Measurements from ENCODE around the gene ARMH1.

Gene ARMH1

GRCh38 chr1:44672254-44672955 lies 2.1 kb upstream of the ARMH1 start:
- DNase-seq = peak; percentile 24

DNA sequence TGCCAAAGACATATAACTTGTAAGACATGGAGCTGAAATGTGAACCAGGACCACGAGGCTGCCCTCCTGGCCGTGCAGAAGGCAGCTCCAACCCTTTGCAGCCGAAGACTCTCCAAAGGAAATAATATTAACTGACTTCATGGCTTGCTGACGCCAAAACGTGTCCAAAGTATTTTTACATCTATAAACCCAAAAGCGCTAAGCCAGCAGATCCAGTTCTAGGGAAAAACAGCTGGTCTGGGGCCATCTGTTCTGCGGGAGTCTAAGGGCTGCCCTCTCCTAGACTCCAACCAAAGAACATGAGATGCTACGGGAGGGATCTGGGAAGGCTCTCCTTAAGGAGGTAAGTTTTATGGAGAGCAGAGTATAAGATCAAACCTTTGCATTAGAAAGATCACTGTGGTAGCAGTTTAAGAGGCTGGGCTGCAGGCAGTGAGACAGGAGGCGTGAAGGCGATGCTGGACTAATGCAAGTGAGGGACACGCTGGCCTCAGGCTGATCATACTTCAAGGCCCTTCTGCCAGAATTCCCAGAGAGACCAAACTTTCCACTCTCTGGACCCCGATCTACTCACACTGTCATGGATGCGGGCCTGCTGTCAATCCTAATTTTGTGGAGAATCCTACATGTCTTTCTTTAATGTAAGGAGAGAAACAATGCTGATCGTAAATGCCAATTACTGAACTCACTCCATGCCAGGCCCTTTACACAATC lies 1.4 kb upstream of the ARMH1 start:
- DNase-seq = no peak

- DNase-seq = no peak
Observed at GRCh38 chr1:44673675-44674112, 820 bp upstream of the ARMH1 start.

DNA sequence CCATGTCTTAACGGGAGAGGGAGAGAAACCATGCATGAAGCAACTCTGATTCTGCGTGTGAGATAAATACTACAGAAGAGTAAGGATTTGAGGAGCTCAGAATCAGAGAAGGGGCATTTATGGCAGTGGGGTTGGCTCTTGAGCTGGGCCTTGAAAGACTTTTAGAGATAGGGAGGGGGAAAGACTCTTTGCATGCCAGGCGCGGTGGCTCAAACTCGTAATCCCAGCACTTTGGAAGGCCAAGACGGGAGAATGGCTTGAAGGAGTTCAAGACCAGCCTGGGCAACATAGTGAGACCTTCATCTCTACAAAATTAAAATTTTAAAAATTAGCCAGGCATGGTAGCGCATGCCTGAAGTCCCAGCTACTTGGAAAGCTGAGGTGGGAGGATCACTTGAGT lies 672 bp downstream of the ARMH1 start:
- no peak for DNase-seq

GRCh38 chr1:44676484-44677200 lies 2.1 kb downstream of the ARMH1 start:
- DNase-seq = no peak

DNA sequence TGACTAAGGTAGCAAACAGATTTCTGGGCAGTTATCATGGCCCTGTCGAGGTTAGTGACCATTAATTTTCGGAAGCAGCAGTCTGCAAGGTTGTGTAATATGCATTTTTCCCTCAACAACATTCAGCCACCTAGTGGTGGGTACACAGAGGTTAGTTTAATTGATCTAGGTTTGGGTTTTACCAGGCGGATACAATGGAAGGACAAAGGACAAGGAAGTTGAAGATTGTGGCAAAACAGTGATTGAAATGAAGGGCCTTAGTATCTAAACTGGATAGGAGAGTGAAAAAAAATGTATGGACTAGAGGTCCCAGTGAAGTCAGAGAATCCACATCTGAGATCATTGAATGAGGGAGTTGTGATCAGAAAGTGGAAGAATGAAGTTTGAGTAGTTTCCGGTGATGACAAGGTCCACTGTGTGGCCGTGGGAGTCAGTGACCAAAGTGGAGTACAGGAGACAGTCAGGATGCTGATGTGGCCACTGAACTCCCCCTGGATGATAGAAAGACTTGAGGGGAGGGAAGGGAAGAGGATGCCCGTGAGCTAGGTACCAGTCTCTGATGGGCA lies 2.8 kb downstream of the ARMH1 start:
- DNase-seq = peak; percentile 45

- DNase-seq = no peak
Observed at GRCh38 chr1:44678120-44678519, 3.6 kb downstream of the ARMH1 start.

DNA sequence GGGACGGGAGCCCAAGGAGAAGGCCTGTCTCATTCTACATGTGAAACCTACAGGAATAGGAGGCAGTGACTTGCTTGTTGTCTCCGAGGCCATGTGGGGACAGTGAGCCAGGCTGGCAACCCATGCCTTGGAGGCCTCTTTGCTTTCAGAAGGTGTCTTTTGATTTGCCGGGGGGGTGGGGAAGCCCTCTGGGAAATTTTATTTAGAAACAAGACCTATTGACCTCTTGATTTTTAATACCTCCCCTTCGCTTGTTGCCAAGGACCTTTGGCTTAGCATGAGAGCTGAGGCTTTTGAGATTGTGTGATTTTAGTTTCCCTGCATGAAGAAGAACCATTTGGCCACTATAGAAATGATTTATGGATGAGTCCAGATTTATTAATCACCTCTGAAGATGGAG lies 4.1 kb downstream of the ARMH1 start:
- no peak for DNase-seq

- DNase-seq = no peak
Observed at GRCh38 chr1:44679468-44679867, 5.0 kb downstream of the ARMH1 start.

DNA sequence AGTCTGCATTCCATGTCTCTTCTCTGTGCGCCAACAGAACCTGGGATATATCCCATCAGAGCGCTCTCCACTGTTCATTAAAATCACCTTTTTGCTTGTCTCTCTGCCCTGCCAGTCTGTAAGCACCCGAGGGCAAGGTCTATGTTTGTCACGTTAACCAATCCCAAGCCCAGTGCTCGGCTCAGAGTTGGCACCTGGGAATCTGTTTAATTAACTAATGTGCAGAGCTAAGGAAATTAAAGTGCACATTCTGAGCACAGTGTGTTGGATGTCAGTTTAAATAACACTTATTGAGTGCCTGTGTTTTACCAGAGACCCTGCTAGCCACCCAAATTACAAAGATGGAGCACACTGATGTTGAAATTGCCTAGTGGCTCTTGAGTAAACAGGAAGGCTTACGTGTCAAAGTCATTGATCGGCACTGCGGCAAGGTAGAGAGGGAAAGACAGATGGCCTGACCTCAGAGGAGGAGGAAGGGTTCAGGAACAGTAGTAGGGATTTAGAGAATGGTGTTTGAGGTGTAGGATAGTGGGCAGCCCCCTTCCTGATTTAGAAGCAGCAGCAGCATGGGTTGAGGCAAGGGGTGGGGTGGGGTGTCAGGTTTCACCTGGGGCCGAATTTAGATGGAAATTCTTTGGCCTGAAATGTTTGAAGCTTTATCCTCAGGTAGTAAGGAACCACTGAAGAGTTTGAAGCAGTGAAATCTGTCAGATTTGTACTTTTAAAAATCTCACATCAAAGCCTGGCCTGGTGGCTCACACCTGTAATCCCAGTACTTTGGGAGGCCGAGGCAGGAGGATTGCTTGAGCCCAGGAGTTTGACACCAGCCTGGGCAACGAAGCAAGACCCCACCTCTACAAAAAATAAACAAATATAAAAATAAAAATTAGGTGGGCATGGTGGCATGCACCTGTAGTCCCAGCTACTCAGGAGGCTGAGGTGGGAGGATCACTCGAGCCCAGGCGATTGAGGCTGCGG lies 7.7 kb downstream of the ARMH1 start:
- DNase-seq = no peak

DNA sequence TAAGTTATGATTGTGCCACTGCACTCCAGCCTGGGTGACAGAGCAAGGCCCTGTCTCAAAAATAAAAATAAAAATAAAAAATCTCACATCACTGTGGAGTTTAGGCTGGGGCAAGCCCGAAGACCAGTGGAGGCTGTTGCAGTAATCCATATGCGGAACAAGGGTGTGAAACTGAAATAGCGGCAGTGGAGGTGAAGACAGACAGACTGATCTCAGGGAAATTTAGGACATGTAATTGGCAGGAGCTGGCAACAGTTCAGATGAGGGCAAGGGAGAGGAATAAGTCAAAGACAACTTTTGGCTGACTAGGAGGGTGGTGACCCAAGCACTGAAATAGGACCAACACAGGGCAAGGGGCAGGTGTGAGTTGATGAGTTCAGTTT lies 8.4 kb downstream of the ARMH1 start:
- no peak for DNase-seq

DNA sequence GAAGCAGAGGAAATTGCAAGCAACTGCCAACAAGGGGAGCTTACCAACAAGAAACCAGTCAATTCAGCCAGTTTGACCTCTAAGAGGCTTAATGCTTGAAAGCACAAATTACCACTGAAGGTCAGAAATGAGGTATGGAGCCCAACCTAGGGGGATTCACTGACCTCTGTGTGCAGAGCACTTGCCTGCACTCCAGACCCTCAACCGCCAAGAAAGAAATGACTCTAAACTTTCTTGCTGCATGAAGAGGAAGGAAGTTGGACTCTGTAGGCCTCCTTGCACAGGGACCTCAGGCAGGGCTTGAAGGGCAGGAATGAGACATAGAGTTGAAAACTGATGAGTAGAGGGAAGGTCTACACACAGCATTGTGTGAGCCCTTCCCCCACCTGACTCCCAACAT lies 10.0 kb downstream of the ARMH1 start:
- no peak for DNase-seq

DNA sequence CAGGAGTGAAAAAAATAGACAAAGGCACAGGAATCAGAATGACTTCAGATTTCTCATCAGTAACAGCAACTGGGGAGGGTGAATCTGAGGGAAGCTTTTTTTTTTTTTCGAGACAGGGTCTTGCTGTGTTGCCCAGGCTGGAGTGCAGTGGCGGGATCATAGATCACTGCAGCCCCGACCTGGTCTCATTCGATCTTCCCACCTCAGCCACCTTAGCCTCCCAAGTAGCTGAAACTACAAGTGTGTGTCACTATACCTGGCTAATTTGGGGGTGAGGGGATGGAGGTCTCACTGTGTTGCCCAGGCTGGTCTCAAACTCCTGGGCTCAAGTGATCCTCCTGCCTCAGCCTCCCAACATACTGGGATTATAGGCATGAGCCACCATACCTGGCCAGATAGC lies 10.7 kb downstream of the ARMH1 start:
- DNase-seq = no peak

DNA sequence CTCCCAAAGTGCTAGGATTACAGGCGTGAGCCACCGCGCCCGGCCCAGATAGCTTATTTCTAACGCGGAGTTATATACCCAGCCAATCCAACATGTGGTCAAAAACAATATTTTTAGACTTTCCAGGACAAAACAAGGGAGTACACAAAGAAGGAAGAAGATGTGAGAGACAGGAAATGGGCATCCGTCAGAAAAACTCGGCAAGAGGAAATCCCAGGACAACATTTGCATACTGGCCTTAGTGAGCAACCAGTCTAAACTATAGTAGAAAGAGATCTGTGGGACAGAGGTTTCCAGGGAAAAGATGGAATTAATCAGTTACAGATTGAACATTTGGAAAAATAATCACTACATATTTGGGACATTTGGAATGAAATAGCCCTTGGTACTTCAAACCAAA lies 11.4 kb downstream of the ARMH1 start:
- no peak for DNase-seq

DNA sequence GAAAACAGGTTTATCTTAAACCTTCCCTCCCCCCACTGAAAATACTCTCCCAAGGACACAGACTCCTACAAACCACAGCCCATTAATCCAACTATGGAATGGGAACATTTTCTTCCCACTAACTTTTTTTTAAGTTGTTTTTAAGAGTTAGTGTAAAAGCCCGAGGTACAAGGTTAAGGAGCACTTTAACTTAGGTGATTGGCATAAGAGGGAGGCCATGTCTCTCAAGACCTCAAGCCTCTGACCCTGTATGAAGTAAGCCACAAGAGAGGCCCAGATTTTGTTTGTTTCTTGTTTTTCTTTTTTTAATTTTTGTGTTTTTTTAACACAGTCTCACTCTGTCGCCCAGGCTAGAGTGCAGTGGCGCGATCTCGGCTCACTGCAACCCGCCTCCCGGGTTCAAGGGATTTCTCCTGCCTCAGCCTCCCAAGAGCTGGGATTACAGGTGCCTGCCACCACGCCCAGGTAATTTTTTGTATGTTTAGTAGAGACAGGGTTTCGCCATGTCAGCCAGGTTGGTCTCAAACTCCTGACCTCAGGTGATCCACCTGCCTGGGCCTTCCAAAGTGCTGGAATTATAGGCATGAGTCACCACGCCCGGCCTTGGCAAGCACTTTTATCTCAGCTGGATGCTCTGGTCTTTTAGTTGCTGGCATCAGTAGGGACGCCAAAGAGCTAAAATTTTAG lies 14.4 kb downstream of the ARMH1 start:
- no peak for DNase-seq

- no peak for DNase-seq
Observed at GRCh38 chr1:44689447-44689765, 14.9 kb downstream of the ARMH1 start.

GRCh38 chr1:44693159-44693558 lies 18.6 kb downstream of the ARMH1 start:
- no peak for DNase-seq

DNA sequence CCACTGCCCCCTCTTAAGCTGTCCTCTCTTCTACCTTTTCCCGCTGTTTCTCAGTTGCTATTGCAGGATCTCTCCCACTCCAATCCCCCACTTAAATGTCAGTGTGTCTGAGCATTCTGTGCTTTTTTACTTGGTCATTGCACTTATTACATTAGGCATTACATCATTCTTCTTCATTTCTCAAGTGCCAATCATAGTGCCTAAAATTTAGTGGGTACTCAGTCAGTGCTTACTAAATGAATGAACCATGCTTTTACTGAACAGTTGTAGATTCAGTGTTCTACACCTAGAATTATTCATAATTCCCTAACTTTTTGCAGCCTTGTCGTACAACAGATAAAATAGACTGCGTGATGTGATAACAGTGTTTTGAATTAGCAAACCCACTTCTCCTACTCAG lies 19.4 kb downstream of the ARMH1 start:
- DNase-seq = no peak

DNA sequence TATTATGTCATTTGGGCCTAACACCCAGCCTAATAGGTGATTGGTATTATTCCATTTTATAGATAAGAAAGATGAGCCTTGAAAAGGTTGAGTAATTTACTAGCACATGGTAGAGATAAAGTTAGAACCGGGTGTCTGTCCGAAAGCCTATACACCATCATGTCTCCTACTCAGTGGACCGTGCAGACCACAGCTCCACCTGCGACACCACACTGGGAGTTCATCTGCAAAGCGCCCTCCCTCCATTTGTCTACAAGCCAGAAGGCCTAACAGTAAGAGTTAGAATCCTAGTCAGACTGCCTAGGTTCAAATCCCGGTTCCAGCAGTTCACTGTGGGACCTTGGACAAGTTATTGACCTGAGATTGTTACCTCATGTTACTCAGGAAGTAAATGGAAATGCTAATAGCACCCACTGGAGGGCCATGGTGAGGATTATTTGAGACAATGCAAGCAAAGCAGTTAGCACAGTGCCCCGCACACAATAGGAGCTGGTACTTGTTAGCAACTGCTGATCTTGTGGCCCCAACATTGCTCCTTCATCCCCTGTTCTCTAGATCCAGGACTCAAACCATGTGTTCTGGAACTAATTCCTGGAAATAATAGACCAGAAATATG lies 20.5 kb downstream of the ARMH1 start:
- no peak for DNase-seq

DNA sequence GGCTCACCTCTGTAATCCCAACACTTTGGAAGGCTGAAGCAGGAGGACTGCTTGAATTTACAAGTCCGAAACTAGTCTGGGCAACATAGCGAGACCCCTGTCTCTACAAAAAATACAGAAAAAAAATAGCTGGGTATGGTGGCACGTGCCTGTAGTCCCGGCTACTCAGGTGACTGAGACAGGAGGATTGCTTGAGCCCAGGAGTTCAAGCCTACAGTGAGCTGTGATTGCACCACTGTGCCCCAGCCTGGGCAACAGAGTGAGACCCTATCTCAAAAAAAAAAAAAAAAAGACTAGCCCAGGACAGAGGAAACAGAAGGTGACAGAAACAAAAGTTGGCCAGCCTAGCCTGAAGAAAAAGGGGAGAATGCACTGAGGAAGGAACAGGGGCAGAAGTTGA lies 21.2 kb downstream of the ARMH1 start:
- no peak for DNase-seq

DNA sequence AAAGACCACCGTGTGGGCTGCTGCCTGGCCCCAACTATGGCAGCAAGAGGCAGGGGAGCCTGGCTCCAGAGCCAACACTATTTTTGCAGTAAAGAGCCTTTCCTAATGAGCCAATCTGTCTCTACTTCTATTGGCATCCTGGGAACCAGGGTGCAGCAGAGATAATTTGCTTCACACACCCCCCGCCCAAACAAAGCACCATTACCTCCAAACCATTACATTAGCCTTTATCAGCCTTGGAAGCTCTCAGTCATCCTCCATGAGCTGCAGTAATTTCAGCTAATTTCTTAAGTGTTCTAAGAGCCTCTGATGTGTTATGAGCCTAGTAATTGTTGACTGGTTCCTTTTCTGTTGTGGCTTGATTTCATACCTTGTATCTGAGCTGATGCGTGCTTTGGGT lies 21.6 kb downstream of the ARMH1 start:
- DNase-seq = no peak
